SK-N-SH (cell line): Measurements from ENCODE around the gene OR10A3. TPM values are rescaled to one million over a fixed set of nuclear protein-coding genes. Genes with fewer than 3 reads are reported as not detected.

Experiments
- CTCF ChIA-PET: fragments of 300-600, 350-600 bp; formaldehyde crosslinking; extraction: SDS; loops from one replicate; lab custom pipeline; 2021; lab: Yijun Ruan, JAX
- POLR2A ChIA-PET: fragments of 350-600 bp; sonication (Branson Sonifier 250); formaldehyde crosslinking; extraction: SDS; loops from one replicate; lab custom pipeline; 2020; ENCODE audit warnings: antibody characterized with exemption, inconsistent platforms; lab: Yijun Ruan, JAX
- DNase-seq: peaks from one replicate; pipeline ENCODE4 v3.0.0; 2012
- H2AFZ ChIP-seq: fragments of 200-600 bp; sonication (generic); 2 replicates; pipeline ENCODE4 v1.8.1; 2016; ENCODE audit warnings: antibody characterized with exemption, mild to moderate bottlenecking, low read depth
- H3F3A ChIP-seq: fragments of 200-600 bp; sonication (generic); replicated peaks from 2 replicates; pipeline ENCODE3; 2016; ENCODE audit warnings: antibody characterized with exemption, mild to moderate bottlenecking; ENCODE audit not compliant: insufficient read depth
- H3K27ac ChIP-seq, 2 experiments: fragments of 200-500 bp in 1 of 2; fragments of 200-600 bp in 1 of 2; sonication (Bioruptor generic) in 1 of 2; sonication (generic), shearing (Covaris generic) in 1 of 2; 2 replicates each; pipeline versions ENCODE4 v1.5.1 to v1.6.1; 2014 to 2016; ENCODE audit warnings: low read depth in 2 of 2, inconsistent platforms in 1 of 2, low read length in 1 of 2, mild to moderate bottlenecking in 1 of 2, mixed read lengths in 1 of 2
- H3K27me3 ChIP-seq: fragments of 200-600 bp; sonication (generic), shearing (Covaris generic); 2 replicates; pipeline ENCODE4 v1.6.1; 2016; ENCODE audit warnings: mixed run types; ENCODE audit not compliant: insufficient read depth
- H3K36me3 ChIP-seq, 2 experiments: fragments of 200-500 bp in 1 of 2; fragments of 200-600 bp in 1 of 2; sonication (Bioruptor generic) in 1 of 2; sonication (generic) in 1 of 2; replicated peaks in 1 of 2; 2 replicates each; pipeline versions ENCODE3 to v1.5.1; 2014 to 2016; ENCODE audit warnings: low read length in 1 of 2, mild to moderate bottlenecking in 1 of 2; ENCODE audit not compliant: insufficient read depth in 2 of 2, control insufficient read depth in 1 of 2
- H3K4me1 ChIP-seq, 2 experiments: fragments of 200-500 bp in 1 of 2; fragments of 200-600 bp in 1 of 2; sonication (Bioruptor generic) in 1 of 2; sonication (generic), shearing (Covaris generic) in 1 of 2; 2 replicates each; pipeline versions ENCODE4 v1.5.1 to v1.6.1; 2014 to 2016; ENCODE audit warnings: low read depth in 1 of 2, low read length in 1 of 2, mixed run types in 1 of 2; ENCODE audit not compliant: insufficient read depth in 2 of 2, control insufficient read depth in 1 of 2
- H3K4me2 ChIP-seq: fragments of 200-600 bp; sonication (generic), shearing (Covaris generic); 2 replicates; pipeline ENCODE4 v1.6.1; 2017; ENCODE audit warnings: mixed run types
- H3K4me3 ChIP-seq, 2 experiments: fragments of 200-500 bp in 1 of 2; fragments of 200-600 bp in 1 of 2; sonication (Bioruptor generic) in 1 of 2; sonication (generic), shearing (Covaris generic) in 1 of 2; 2 replicates each; pipeline versions ENCODE4 v1.5.1 to v1.8.1; 2014 to 2016; ENCODE audit warnings: low read depth in 2 of 2, inconsistent platforms in 1 of 2, low read length in 1 of 2, mild to moderate bottlenecking in 1 of 2, mixed read lengths in 1 of 2, moderate library complexity in 1 of 2
- H3K79me2 ChIP-seq: fragments of 200-600 bp; sonication (generic); 2 replicates; pipeline ENCODE4 v1.8.1; 2017; ENCODE audit warnings: mild to moderate bottlenecking; ENCODE audit not compliant: insufficient read depth
- H3K9ac ChIP-seq: fragments of 200-600 bp; sonication (generic); 2 replicates; pipeline ENCODE4 v1.6.1; 2017; ENCODE audit warnings: mixed run types
- H3K9me2 ChIP-seq: fragments of 200-600 bp; sonication (generic); 2 replicates; pipeline ENCODE4 v1.6.1; 2017; ENCODE audit warnings: mixed run types
- H3K9me3 ChIP-seq: fragments of 200-600 bp; sonication (generic); 2 replicates; pipeline ENCODE4 v1.6.1; 2017; ENCODE audit warnings: mixed run types, mild to moderate bottlenecking, moderate library complexity
- H4K20me1 ChIP-seq: fragments of 200-600 bp; sonication (generic); 2 replicates; pipeline ENCODE4 v1.6.1; 2017; ENCODE audit warnings: mild to moderate bottlenecking, mixed run types; ENCODE audit not compliant: insufficient read depth
- CHD2 ChIP-seq: fragments of 150-350 bp; IDR thresholded peaks from 2 replicates; pipeline ENCODE4 v1.6.1; 2018; ENCODE audit warnings: low read length; ENCODE audit not compliant: partially characterized antibody
- FOSL2 ChIP-seq: IDR thresholded peaks from 2 replicates; pipeline ENCODE4 v1.4.0; 2012; ENCODE audit warnings: low read depth, mild to moderate bottlenecking, moderate library complexity, borderline replicate concordance
- FOXJ3 ChIP-seq: sonication (generic); formaldehyde crosslinking; IDR thresholded peaks from 2 replicates; pipeline ENCODE4 v1.5.1; 2020; ENCODE audit warnings: mild to moderate bottlenecking, missing genetic modification reagents
- FOXM1 ChIP-seq: IDR thresholded peaks from 2 replicates; pipeline ENCODE4 v1.4.0; 2012; ENCODE audit warnings: low read depth, mild to moderate bottlenecking
- GATA2 ChIP-seq: sonication (generic); formaldehyde crosslinking; IDR thresholded peaks from 2 replicates; pipeline ENCODE4 v1.5.0; 2020; ENCODE audit warnings: mild to moderate bottlenecking, missing genetic modification reagents
- JUND ChIP-seq: IDR thresholded peaks from 2 replicates; pipeline ENCODE4 v1.4.0; 2012
- MAX ChIP-seq: IDR thresholded peaks from 2 replicates; pipeline ENCODE4 v1.4.0; 2012; ENCODE audit warnings: low read depth
- MEF2A ChIP-seq: IDR thresholded peaks from 2 replicates; pipeline ENCODE4 v1.4.0; 2012; ENCODE audit warnings: low read depth, borderline replicate concordance
- MXI1 ChIP-seq: IDR thresholded peaks from 2 replicates; pipeline ENCODE4 v1.6.1; 2012; ENCODE audit warnings: mild to moderate bottlenecking, low read depth, low read length, improper control_type of control experiment
- NFIC ChIP-seq: IDR thresholded peaks from 2 replicates; pipeline ENCODE4 v1.4.0; 2012; ENCODE audit warnings: borderline replicate concordance
- NRF1 ChIP-seq: IDR thresholded peaks from 2 replicates; pipeline ENCODE4 v1.6.1; 2012; ENCODE audit warnings: low read depth, mild to moderate bottlenecking, low read length
- POLR2AphosphoS5 ChIP-seq: IDR thresholded peaks from 2 replicates; pipeline ENCODE4 v1.6.1; 2012; ENCODE audit warnings: low read depth, low read length
- RXRA ChIP-seq: IDR thresholded peaks from 2 replicates; pipeline ENCODE4 v1.4.0; 2012; ENCODE audit warnings: low read depth, mild to moderate bottlenecking, borderline replicate concordance
- SIN3A ChIP-seq: IDR thresholded peaks from 2 replicates; pipeline ENCODE4 v1.6.1; 2012; ENCODE audit warnings: low read depth, mild to moderate bottlenecking, low read length, moderate library complexity, borderline replicate concordance
- TAF1 ChIP-seq: IDR thresholded peaks from 2 replicates; pipeline ENCODE4 v1.6.1; 2012; ENCODE audit warnings: low read depth, mild to moderate bottlenecking, low read length, moderate library complexity, borderline replicate concordance
- ZBTB33 ChIP-seq: IDR thresholded peaks from 2 replicates; pipeline ENCODE4 v1.4.0; 2012; ENCODE audit warnings: low read depth, borderline replicate concordance
- WGBS: methylation state at CpG from one replicate; pipeline ENCODE4 v1.1.6; 2017; ENCODE audit warnings: low lambda C conversion rate; 5-methylcytosine and 5-hydroxymethylcytosine counted together
- polyA plus RNA-seq, 3 experiments: library from polyadenylated mRNA; depleted of rRNA; stranded (reverse); fragments of >200 nt; gene quantifications; 2 replicates each; pipeline ENCODE4 v1.2.3, GENCODE V29; 2012

OR10A3 gene
- polyA plus RNA-seq, 1 of the 3 experiments (the other 2 are of a cell fraction): not detected

- no peak overlapping the region; the same call in 1 of the 2 replicates for H2AFZ ChIP-seq
- H3K36me3 ChIP-seq: no peaks in the 10 kb centered on the region
- H3K9me3 ChIP-seq: no peaks in the 10 kb centered on the region
- ChIA-PET POLR2A (no interaction called here), CTCF (no interaction called here)
- no peaks in the 10 kb centered on the region for H3K4me1 ChIP-seq
- DNase-seq: no peak
- H3K27me3 ChIP-seq: no peaks in the 10 kb centered on the region
- H3K27ac ChIP-seq: no peak overlapping the region
- H4K20me1 ChIP-seq: no peaks in the 10 kb centered on the region
- no peak overlapping the region for H3K4me2 ChIP-seq
- H3K4me3 ChIP-seq: no peak overlapping the region
- H3K9ac ChIP-seq: no peak overlapping the region
- H3F3A ChIP-seq: peaks cover 11% of the 10 kb centered on the region
- no peaks in the 10 kb centered on the region for H3K79me2 ChIP-seq
- H3K9me2 ChIP-seq: no peaks in the 10 kb centered on the region
- no peak for TF ChIP-seq JUND
Observed at GRCh38 chr11:7971846-7972245, 30.3 kb upstream of the OR10A3 start.

- TF ChIP-seq RXRA (no peak), MXI1 (no peak), ZBTB33 (no peak), MEF2A (no peak), FOXM1 (no peak)
- H3K9ac ChIP-seq: no peak overlapping the region
- no peak overlapping the region for H2AFZ ChIP-seq
- no peak overlapping the region for H3K4me3 ChIP-seq
- no peaks in the 10 kb centered on the region for H3K27me3 ChIP-seq
- no peaks in the 10 kb centered on the region for H4K20me1 ChIP-seq
- H3K79me2 ChIP-seq: no peaks in the 10 kb centered on the region
- CTCF ChIA-PET: interaction anchor here (0.6 to 1.4 kb wide), 2 partner anchors 17 to 237 kb away, joined by 3 to 8 read pairs; partner anchors contain the start of gene EIF3F
- 36% methylated on average over 3 of the region's 3 CpGs for WGBS
- no peaks in the 10 kb centered on the region for H3K9me3 ChIP-seq
- POLR2A ChIA-PET: no interaction called here
- no peak overlapping the region for H3K4me2 ChIP-seq
- peaks cover 0 to 12% of the 10 kb centered on the region in 2 experiments; a peak in 1 of 4 replicates for H3K4me1 ChIP-seq
- no peak overlapping the region for H3K27ac ChIP-seq
- DNase-seq: no peak
- peaks cover 4% of the 10 kb centered on the region for H3F3A ChIP-seq
- H3K9me2 ChIP-seq: no peaks in the 10 kb centered on the region
- no peaks in the 10 kb centered on the region for H3K36me3 ChIP-seq
Observed at GRCh38 chr11:7969756-7970646, 28.5 kb upstream of the OR10A3 start.

GRCh38 chr11:7968686-7969085, 27.2 kb upstream of the OR10A3 start:
- no peaks in the 10 kb centered on the region for H3K36me3 ChIP-seq
- no peak overlapping the region for H2AFZ ChIP-seq
- DNase-seq: no peak
- TF ChIP-seq SIN3A (no peak), NFIC (no peak), FOXJ3 (CRISPR knock-in tag) (no peak), RXRA (no peak), JUND (no peak), FOSL2 (no peak), MEF2A (no peak), CHD2 (no peak), GATA2 (CRISPR knock-in tag) (no peak), MAX (no peak), TAF1 (no peak), NRF1 (no peak), POLR2AphosphoS5 (no peak)
- H3K9me2 ChIP-seq: no peaks in the 10 kb centered on the region
- ChIA-PET POLR2A (no interaction called here), CTCF (interaction anchor here (1.1 to 1.3 kb wide), 2 partner anchors 11 to 18 kb away, joined by 3 to 5 read pairs; partner anchors contain the start of gene EIF3F)
- no peaks in the 10 kb centered on the region for H4K20me1 ChIP-seq
- no peaks in the 10 kb centered on the region for H3K79me2 ChIP-seq
- H3K27me3 ChIP-seq: no peaks in the 10 kb centered on the region
- no peak overlapping the region for H3K27ac ChIP-seq
- H3K4me3 ChIP-seq: no peak overlapping the region
- peaks cover 0 to 12% of the 10 kb centered on the region in 2 experiments; a peak in 1 of 4 replicates for H3K4me1 ChIP-seq
- no peak overlapping the region for H3K9ac ChIP-seq
- H3F3A ChIP-seq: peaks cover 4% of the 10 kb centered on the region
- H3K9me3 ChIP-seq: no peaks in the 10 kb centered on the region
- WGBS: 15% methylated on average over 2 of the region's 2 CpGs
- H3K4me2 ChIP-seq: no peak overlapping the region
